K562 (cell line): ENCODE results near the gene FBP2. TPM values are rescaled to one million over a fixed set of nuclear protein-coding genes. Genes with fewer than 3 reads are reported as not detected.
A peak's percentile ranks its signal among the peaks of the same experiment; 100 is the strongest.

ENCODE experiments used
- BCL6 ChIP-seq: fragments of 250-450 bp; sonication (Bioruptor Pico); IDR thresholded peaks from 2 replicates; pipeline ENCODE4 v1.4.0; 2020
- BRD4 ChIP-seq: fragments of 200-600 bp; sonication (generic); IDR thresholded peaks from 2 replicates; pipeline ENCODE4 v1.6.1; 2017; ENCODE audit warnings: inconsistent platforms
- FOXJ3 ChIP-seq: sonication (generic); formaldehyde crosslinking; IDR thresholded peaks from 2 replicates; pipeline ENCODE4 v1.4.0; 2020; ENCODE audit warnings: mild to moderate bottlenecking, missing genetic modification reagents
- GTF2F1 ChIP-seq: IDR thresholded peaks from 2 replicates; pipeline ENCODE4 v1.6.1; 2011; ENCODE audit warnings: low read depth, low read length, improper control_type of control experiment
- KDM2B ChIP-seq: fragments of 250-450 bp; sonication (Bioruptor Pico); IDR thresholded peaks from 2 replicates; pipeline ENCODE4 v1.8.0; 2021; ENCODE audit warnings: mild to moderate bottlenecking, moderate library complexity
- L3MBTL2 ChIP-seq: fragments of 450-650 bp; IDR thresholded peaks from 2 replicates; pipeline ENCODE4 v1.6.1; 2016; ENCODE audit warnings: mild to moderate bottlenecking, moderate library complexity
- MAZ ChIP-seq, 2 experiments: fragments of 450-650 bp in 1 of 2; sonication (generic) in 1 of 2; formaldehyde crosslinking; IDR thresholded peaks in 1 of 2; conservative IDR thresholded peaks in 1 of 2; 2 replicates each; pipeline versions ENCODE4 v1.4.0 to v1.5.0; 2020; ENCODE audit warnings: mild to moderate bottlenecking in 1 of 2, missing genetic modification reagents in 1 of 2
- MECOM ChIP-seq: fragments of 250-450 bp; sonication (Bioruptor Pico); IDR thresholded peaks from 2 replicates; pipeline ENCODE4 v1.8.0; 2022; ENCODE audit warnings: inconsistent platforms
- MTA1 ChIP-seq: fragments of 450-650 bp; IDR thresholded peaks from 2 replicates; pipeline ENCODE4 v1.6.1; 2017; ENCODE audit warnings: borderline replicate concordance
- NFIX ChIP-seq: fragments of 250-450 bp; sonication (Bioruptor Pico); IDR thresholded peaks from 2 replicates; pipeline ENCODE4 v1.4.0; 2020; ENCODE audit warnings: low read depth, mild to moderate bottlenecking, moderate library complexity
- POLR2AphosphoS5 ChIP-seq: IDR thresholded peaks from 2 replicates; pipeline ENCODE4 v1.6.1; 2011; ENCODE audit warnings: mild to moderate bottlenecking, low read depth, low read length, moderate library complexity; ENCODE audit not compliant: control insufficient read depth, insufficient read depth
- RAD21 ChIP-seq, 2 experiments: fragments of 250-450 bp in 1 of 2; fragments of 450-650 bp in 1 of 2; sonication (Bioruptor Pico) in 1 of 2; formaldehyde crosslinking in 1 of 2; IDR thresholded peaks in 1 of 2; conservative IDR thresholded peaks in 1 of 2; 2 replicates each; pipeline versions ENCODE4 v1.4.0 to v1.8.0; 2020 to 2022; ENCODE audit warnings: mild to moderate bottlenecking in 2 of 2, moderate library complexity in 1 of 2
- RCOR1 ChIP-seq, 2 experiments: IDR thresholded peaks; 2 replicates each; pipeline ENCODE4 v1.6.1; 2012; ENCODE audit warnings: low read depth in 2 of 2, low read length in 2 of 2, borderline replicate concordance in 1 of 2, improper control_type of control experiment in 1 of 2
- SAP30 ChIP-seq: fragments of 200-600 bp; sonication (generic); IDR thresholded peaks from 2 replicates; pipeline ENCODE4 v1.6.1; 2012; ENCODE audit warnings: borderline replicate concordance, low read depth, mild to moderate bottlenecking, moderate library complexity, low read length, control low read depth, inconsistent platforms; ENCODE audit not compliant: insufficient read depth, poor library complexity, severe bottlenecking
- SMAD1 ChIP-seq: fragments of 150-350 bp; IDR thresholded peaks from 2 replicates; pipeline ENCODE4 v1.6.1; 2014; ENCODE audit warnings: low read length, low read depth; ENCODE audit not compliant: partially characterized antibody
- SMARCB1 ChIP-seq: IDR thresholded peaks from 2 replicates; pipeline ENCODE4 v1.6.1; 2011; ENCODE audit warnings: improper control_type of control experiment, low read depth; ENCODE audit not compliant: insufficient read length
- TEAD2 ChIP-seq: fragments of 450-650 bp; IDR thresholded peaks from 2 replicates; pipeline ENCODE4 v1.6.1; 2016; ENCODE audit warnings: missing genetic modification characterization, control low read depth, missing compliant biosample characterization
- TGIF2 ChIP-seq: sonication (generic); formaldehyde crosslinking; IDR thresholded peaks from 2 replicates; pipeline ENCODE4 v1.8.1; 2022; ENCODE audit warnings: mild to moderate bottlenecking, missing genetic modification reagents, moderate library complexity
- ZBTB17 ChIP-seq: fragments of 450-650 bp; formaldehyde crosslinking; IDR thresholded peaks from 2 replicates; pipeline ENCODE4 v1.4.0; 2020; ENCODE audit warnings: mild to moderate bottlenecking
- ZNF347 ChIP-seq: fragments of 450-650 bp; formaldehyde crosslinking; IDR thresholded peaks from 2 replicates; pipeline ENCODE4 v1.4.0; 2020; ENCODE audit warnings: low read depth, mild to moderate bottlenecking, moderate library complexity
- ZNF354B ChIP-seq: fragments of 250-450 bp; sonication (Bioruptor Pico); IDR thresholded peaks from 2 replicates; pipeline ENCODE4 v1.4.0; 2020
- ZNF586 ChIP-seq: fragments of 450-650 bp; formaldehyde crosslinking; conservative IDR thresholded peaks from 2 replicates; pipeline ENCODE4 v1.4.0; 2020; ENCODE audit warnings: mild to moderate bottlenecking, moderate library complexity
- ZNF778 ChIP-seq: fragments of 450-650 bp; formaldehyde crosslinking; IDR thresholded peaks from 2 replicates; pipeline ENCODE4 v1.4.0; 2020; ENCODE audit warnings: mild to moderate bottlenecking, moderate library complexity
- polyA plus RNA-seq, 8 experiments: library from polyadenylated mRNA; depleted of rRNA in 4 of 8; stranded (reverse) in 5 of 8; unstranded in 3 of 8; fragments of >200 nt; fragmentation: Nextera tagmentation in 2 of 8; fragmentation: Illumina TruSeq in 1 of 8; extraction: Ambion mirVana in 2 of 8; extraction: Trizol in 1 of 8; gene quantifications; 2 replicates each; pipeline versions ENCODE4 v1.2.1 to v1.2.3, GENCODE V29; 2011 to 2014; ENCODE audit warnings: inconsistent platforms in 1 of 8, missing spikeins in 1 of 8
- total RNA-seq, 7 experiments: library from RNA; depleted of rRNA in 6 of 7; stranded (reverse); fragments of >200 nt in 6 of 7; fragmentation: Illumina TruSeq in 2 of 7; extraction: Trizol in 2 of 7; gene quantifications; 2 replicates each; pipeline versions ENCODE4 v1.2.1 to v1.2.3, GENCODE V29; 2011 to 2021; ENCODE audit warnings: low replicate concordance in 1 of 7
- TF ChIP-seq, protein P1 (sequence below): fragments of 450-650 bp; formaldehyde crosslinking; IDR thresholded peaks from 2 replicates; pipeline ENCODE4 v1.4.0; 2020; ENCODE audit warnings: mild to moderate bottlenecking, moderate library complexity
- TF ChIP-seq, protein P2 (sequence below), 2 experiments: fragments of 450-650 bp in 1 of 2; IDR thresholded peaks; 2 replicates each; pipeline ENCODE4 v1.6.1; 2011 to 2017; ENCODE audit warnings: low read depth in 2 of 2, antibody characterized with exemption in 1 of 2, borderline replicate concordance in 1 of 2, low read length in 1 of 2, mild to moderate bottlenecking in 1 of 2, mixed read lengths in 1 of 2; ENCODE audit not compliant: control insufficient read depth in 1 of 2

Gene FBP2
- total and polyA plus RNA-seq, 9 of the 15 experiments (the other 6 are each of a cell fraction or from before 2014, with no cell fraction given): 0.06 TPM; not detected in 7

DNA sequence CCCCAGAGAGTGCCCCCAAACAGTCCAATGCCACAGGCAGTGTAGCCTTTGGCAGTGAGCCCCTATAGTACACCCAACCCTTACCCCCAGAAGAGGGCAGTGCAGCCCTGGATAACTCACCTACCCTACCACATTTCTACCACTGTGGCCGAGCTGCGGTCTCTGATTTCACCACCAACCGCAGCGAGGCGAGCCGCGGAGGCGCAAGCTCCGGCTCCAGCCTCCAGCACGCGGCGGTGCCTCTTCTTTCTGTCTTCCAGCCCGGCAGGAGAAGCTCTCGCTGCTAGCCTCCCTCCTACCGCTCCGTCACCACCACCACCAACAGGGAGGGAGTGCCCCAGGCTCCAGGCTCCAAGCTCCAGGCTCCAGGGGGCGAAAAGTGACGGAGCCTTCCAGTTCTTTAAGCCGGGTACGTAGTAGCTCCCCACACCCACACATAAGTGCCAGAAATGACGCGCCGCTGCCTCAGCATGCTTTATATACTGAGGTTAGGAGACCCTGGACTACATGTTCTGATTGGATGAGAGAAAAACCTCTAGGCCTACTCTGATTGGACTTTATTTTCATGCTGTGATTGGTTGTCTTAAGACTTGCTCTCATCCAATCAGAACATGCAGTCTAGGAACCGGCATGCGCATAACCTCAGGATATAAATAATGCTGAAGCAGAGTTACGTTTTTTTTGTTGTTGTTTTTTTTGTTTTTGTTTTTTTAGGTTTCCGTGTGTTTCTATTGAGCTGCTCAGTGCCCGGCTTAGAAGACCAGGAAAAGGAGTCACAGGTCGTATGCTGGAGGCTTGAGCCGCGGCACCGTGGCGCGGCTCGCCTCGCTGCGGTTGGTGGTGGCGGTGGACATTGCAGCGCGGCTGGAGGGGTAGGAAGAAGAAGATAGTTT, 38.9 kb downstream of the FBP2 start, which contains the start of gene PCAT7 (continued):
- TF ChIP-seq, protein P1, sequence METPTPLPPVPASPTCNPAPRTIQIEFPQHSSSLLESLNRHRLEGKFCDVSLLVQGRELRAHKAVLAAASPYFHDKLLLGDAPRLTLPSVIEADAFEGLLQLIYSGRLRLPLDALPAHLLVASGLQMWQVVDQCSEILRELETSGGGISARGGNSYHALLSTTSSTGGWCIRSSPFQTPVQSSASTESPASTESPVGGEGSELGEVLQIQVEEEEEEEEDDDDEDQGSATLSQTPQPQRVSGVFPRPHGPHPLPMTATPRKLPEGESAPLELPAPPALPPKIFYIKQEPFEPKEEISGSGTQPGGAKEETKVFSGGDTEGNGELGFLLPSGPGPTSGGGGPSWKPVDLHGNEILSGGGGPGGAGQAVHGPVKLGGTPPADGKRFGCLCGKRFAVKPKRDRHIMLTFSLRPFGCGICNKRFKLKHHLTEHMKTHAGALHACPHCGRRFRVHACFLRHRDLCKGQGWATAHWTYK: no peak
- TF ChIP-seq TGIF2 (CRISPR knock-in tag) (no peak), NFIX (CRISPR knock-in tag) (no peak), MECOM (CRISPR knock-in tag) (no peak), FOXJ3 (CRISPR knock-in tag) (no peak), SMAD1 (no peak), POLR2AphosphoS5 (no peak), ZNF347 (no peak), TEAD2 (tag) (no peak), SMARCB1 (no peak), ZBTB17 (no peak), ZNF586 (CRISPR knock-in tag) (no peak), L3MBTL2 (peak; percentile 88), BRD4 (no peak), MAZ (CRISPR knock-in tag; conservative IDR thresholded peaks at IDR 0.05 in 1 of 2, IDR thresholded peaks at IDR 0.05 in 1 of 2) (peak in 1 of 2 experiments; percentile 28; a peak in 1 of 4 replicates), ZNF778 (CRISPR knock-in tag) (no peak), MTA1 (no peak), RCOR1 (IDR thresholded peaks at IDR 0.05; ENCODE audit: borderline replicate concordance in 1 of 2, low read depth in 2 of 2, low read length in 2 of 2) (no peak), BCL6 (no peak), GTF2F1 (no peak), SAP30 (no peak), KDM2B (CRISPR knock-in tag) (no peak), ZNF354B (no peak), RAD21 (CRISPR knock-in tag; conservative IDR thresholded peaks at IDR 0.05 in 1 of 2, IDR thresholded peaks at IDR 0.05 in 1 of 2) (peak; percentile 70 to 87)
- TF ChIP-seq, protein P2, sequence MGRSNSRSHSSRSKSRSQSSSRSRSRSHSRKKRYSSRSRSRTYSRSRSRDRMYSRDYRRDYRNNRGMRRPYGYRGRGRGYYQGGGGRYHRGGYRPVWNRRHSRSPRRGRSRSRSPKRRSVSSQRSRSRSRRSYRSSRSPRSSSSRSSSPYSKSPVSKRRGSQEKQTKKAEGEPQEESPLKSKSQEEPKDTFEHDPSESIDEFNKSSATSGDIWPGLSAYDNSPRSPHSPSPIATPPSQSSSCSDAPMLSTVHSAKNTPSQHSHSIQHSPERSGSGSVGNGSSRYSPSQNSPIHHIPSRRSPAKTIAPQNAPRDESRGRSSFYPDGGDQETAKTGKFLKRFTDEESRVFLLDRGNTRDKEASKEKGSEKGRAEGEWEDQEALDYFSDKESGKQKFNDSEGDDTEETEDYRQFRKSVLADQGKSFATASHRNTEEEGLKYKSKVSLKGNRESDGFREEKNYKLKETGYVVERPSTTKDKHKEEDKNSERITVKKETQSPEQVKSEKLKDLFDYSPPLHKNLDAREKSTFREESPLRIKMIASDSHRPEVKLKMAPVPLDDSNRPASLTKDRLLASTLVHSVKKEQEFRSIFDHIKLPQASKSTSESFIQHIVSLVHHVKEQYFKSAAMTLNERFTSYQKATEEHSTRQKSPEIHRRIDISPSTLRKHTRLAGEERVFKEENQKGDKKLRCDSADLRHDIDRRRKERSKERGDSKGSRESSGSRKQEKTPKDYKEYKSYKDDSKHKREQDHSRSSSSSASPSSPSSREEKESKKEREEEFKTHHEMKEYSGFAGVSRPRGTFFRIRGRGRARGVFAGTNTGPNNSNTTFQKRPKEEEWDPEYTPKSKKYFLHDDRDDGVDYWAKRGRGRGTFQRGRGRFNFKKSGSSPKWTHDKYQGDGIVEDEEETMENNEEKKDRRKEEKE (IDR thresholded peaks at IDR 0.05; ENCODE audit: borderline replicate concordance in 1 of 2, control insufficient read depth in 1 of 2, low read depth in 2 of 2, low read length in 1 of 2): no peak
